ENCODE measurements around the gene RBM20.
"Not testable (repeated sequence)": the region's sequence is repeated elsewhere in the genome, so short reads cannot be mapped to it uniquely, and the experiment has no call there.

The RBM20 gene

GRCh38 chr10:110725801-110726630 is 81.9 kb downstream of the RBM20 start:
- CTCF ChIA-PET: no interaction called here
- no peak for DNase-seq (ENCODE audit: low read depth, low spot score)
- POLR2A ChIA-PET: no interaction called here
- no peak overlapping the region for H3K4me3 ChIP-seq (ENCODE audit: low read depth, low read length)
- no peak for TF ChIP-seq CTCF (IDR thresholded peaks at IDR 0.05; ENCODE audit: insufficient read depth, low read length, missing control alignments)

DNA sequence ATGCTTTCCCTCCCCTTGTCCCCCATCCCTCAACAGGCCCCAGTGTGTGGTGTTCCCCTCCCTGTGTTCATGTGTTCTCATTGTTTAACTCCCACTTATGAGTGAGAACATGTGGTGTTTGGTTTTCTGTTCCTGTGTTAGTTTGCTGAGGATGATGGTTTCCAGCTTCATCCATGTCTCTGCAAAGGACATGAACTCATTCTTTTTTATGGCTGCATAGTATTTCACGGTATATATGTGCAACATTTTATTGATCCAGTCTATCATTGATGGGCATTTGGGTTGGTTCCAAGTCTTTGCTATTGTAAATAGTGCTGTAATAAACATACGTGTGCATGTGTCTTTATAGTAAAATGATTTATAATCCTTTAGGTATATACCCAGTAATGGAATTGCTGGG is 83.6 kb downstream of the RBM20 start:
- POLR2A ChIA-PET; CTCF ChIA-PET; DNase-seq (ENCODE audit: low read depth, low spot score); H3K4me3 ChIP-seq (ENCODE audit: low read depth, low read length): not testable (repeated sequence)

- no peak overlapping the region for H3K4me3 ChIP-seq (ENCODE audit: low read depth, low read length)
- ChIA-PET POLR2A (no interaction called here), CTCF (interaction anchor here (3.3 kb wide), 1 partner anchor 15 kb away, joined by 10 read pairs; no protein-coding TSS in a partner anchor)
- DNase-seq (ENCODE audit: low read depth, low spot score): no peak
- no peak for TF ChIP-seq CTCF (IDR thresholded peaks at IDR 0.05; ENCODE audit: insufficient read depth, low read length, missing control alignments)
These were observed 86.4 kb downstream of the RBM20 start for GRCh38 chr10:110730345-110731050.

GRCh38 chr10:110733218-110733952 is 89.2 kb downstream of the RBM20 start:
- H3K4me3 ChIP-seq (ENCODE audit: low read depth, low read length): no peak overlapping the region
- ChIA-PET POLR2A (no interaction called here), CTCF (interaction anchor here (0.8 to 1.2 kb wide), 2 partner anchors 9 to 13 kb away, joined by 3 to 6 read pairs; no protein-coding TSS in a partner anchor)
- TF ChIP-seq CTCF (IDR thresholded peaks at IDR 0.05; ENCODE audit: insufficient read depth, low read length, missing control alignments): no peak
- DNase-seq (ENCODE audit: low read depth, low spot score): no peak

DNA sequence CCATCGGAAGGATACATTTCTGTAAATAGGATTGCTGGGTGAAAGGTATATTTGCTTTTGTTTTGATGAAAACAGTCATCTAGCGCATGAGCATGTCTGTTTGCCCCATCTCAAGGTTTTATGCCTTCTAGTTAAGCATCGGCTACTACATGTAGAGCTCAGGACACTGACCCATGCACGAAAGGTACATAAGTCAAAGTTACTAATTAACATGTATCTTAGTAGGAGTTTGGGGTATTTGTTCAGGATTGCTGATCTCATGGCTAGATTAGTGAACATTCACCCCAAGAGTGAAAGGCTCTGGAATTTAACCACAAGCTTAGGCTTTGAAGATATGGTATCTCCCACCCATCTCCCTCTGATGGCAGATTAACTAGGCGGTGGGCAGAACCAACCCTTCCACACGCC is 91.5 kb downstream of the RBM20 start:
- no peak overlapping the region for H3K4me3 ChIP-seq (ENCODE audit: low read depth, low read length)
- ChIA-PET POLR2A (no interaction called here), CTCF (interaction anchor here (3.1 kb wide), 1 partner anchor 10 kb away, joined by 12 read pairs; no protein-coding TSS in a partner anchor)
- no peak for DNase-seq (ENCODE audit: low read depth, low spot score)
- TF ChIP-seq CTCF (IDR thresholded peaks at IDR 0.05; ENCODE audit: insufficient read depth, low read length, missing control alignments): no peak

- CTCF ChIA-PET: interaction anchor here (3.1 kb wide), 1 partner anchor 8 kb away, joined by 12 read pairs; no protein-coding TSS in a partner anchor
- TF ChIP-seq CTCF (IDR thresholded peaks at IDR 0.05; ENCODE audit: insufficient read depth, low read length, missing control alignments): no peak
- no peak for DNase-seq (ENCODE audit: low read depth, low spot score)
- no peak overlapping the region for H3K4me3 ChIP-seq (ENCODE audit: low read depth, low read length)
- POLR2A ChIA-PET: no interaction called here
These were observed 93.9 kb downstream of the RBM20 start for GRCh38 chr10:110737886-110738634.

All from AG04449 (cell line).